NCI-H82 treated with DMSO at 0.1 percent for 48 hours (cell line): ENCODE measurements around the gene CCM2L.

ENCODE experiments used
- DNase-seq: peaks from one replicate; lab custom pipeline; 2025; ENCODE audit not compliant: unreplicated experiment; lab: John Stamatoyannopoulos, UW

The CCM2L gene

GRCh38 chr20:32056708-32057483 lies 46.7 kb downstream of the CCM2L start:
- DNase-seq = no peak

GRCh38 chr20:32057656-32058184 lies 47.5 kb downstream of the CCM2L start:
- DNase-seq = no peak

GRCh38 chr20:32059189-32059588 lies 49.0 kb downstream of the CCM2L start:
- no peak for DNase-seq

- DNase-seq = no peak
These were observed 52.5 kb downstream of the CCM2L start for GRCh38 chr20:32062776-32063170.

GRCh38 chr20:32063695-32064094 lies 53.5 kb downstream of the CCM2L start:
- DNase-seq = no peak

- no peak for DNase-seq
These were observed 54.4 kb downstream of the CCM2L start for GRCh38 chr20:32064667-32065066.

- DNase-seq = no peak
These were observed 57.1 kb downstream of the CCM2L start for GRCh38 chr20:32067234-32067821.

- no peak for DNase-seq
These were observed 57.9 kb downstream of the CCM2L start for GRCh38 chr20:32068174-32068573.

- no peak for DNase-seq
These were observed 59.5 kb downstream of the CCM2L start for GRCh38 chr20:32069711-32070110.

- DNase-seq = no peak
These were observed 60.0 kb downstream of the CCM2L start for GRCh38 chr20:32070282-32070681.

- DNase-seq = no peak
These were observed 60.5 kb downstream of the CCM2L start for GRCh38 chr20:32070690-32071213.

- no peak for DNase-seq
These were observed 61.3 kb downstream of the CCM2L start for GRCh38 chr20:32071395-32072167.

GRCh38 chr20:32072168-32072750 lies 62.0 kb downstream of the CCM2L start:
- DNase-seq = peak; percentile 22

GRCh38 chr20:32075534-32075933 lies 65.3 kb downstream of the CCM2L start:
- DNase-seq = no peak

- no peak for DNase-seq
These were observed 67.0 kb downstream of the CCM2L start for GRCh38 chr20:32077190-32077589.

GRCh38 chr20:32078322-32078721 lies 68.1 kb downstream of the CCM2L start:
- DNase-seq = no peak

GRCh38 chr20:32078791-32079190 lies 68.6 kb downstream of the CCM2L start:
- no peak for DNase-seq

- DNase-seq = no peak
These were observed 69.4 kb downstream of the CCM2L start for GRCh38 chr20:32079655-32080109.

- no peak for DNase-seq
These were observed 70.5 kb downstream of the CCM2L start for GRCh38 chr20:32080783-32081182.
